ENCODE results near the gene TBCA.
A peak's percentile ranks its signal among the peaks of the same experiment; 100 is the strongest.
"Not testable (repeated sequence)": the region's sequence is repeated elsewhere in the genome, so short reads cannot be mapped to it uniquely, and the experiment has no call there.

The TBCA gene

DNA sequence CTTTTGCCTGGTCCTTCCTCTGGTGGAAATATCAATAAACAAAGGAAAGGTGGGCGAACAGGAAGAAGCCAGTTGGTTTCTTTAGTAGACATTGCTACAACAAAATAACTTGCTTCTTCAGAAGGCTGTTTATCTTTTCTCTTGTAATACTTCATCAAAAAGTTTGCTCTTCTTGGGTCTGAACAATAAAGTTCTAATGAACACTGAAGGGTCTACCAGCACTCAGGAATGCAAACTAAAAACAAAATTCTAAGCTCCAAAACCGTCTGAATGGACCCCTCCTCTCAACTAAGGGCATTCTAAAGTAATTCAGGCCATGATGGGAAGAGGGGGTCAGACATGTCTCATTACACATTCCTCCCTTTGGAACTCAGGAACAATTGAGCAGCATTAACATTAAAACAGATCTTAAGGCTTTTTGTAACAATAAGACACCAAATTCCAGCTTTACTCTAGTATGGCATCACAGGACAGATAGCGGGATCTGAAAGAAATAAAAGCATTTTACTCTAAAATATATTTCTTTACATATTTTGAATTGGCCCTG lies 2.3 kb downstream of the TBCA start:
- DNase-seq (ENCODE audit: low read depth in 2 of 2): no peak

DNA sequence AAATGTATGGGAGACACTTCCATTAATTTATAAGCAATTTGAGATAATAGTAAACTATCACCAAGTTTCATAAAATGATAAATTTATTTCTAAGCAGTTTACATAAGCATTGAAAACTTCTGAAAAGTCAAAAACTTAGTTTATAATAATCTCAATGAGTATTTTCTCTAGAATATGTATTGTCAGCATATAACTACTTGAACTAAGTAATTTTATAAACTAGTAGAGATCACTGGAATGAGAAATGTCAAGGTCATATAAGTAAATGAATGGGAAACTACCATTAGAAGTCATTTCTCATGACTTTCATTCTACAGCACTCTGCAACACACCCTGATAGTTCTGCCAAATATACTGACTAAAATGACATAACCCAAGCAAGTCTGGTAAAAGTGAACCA lies 3.4 kb downstream of the TBCA start:
- no peak for DNase-seq (ENCODE audit: low read depth in 2 of 2)

DNA sequence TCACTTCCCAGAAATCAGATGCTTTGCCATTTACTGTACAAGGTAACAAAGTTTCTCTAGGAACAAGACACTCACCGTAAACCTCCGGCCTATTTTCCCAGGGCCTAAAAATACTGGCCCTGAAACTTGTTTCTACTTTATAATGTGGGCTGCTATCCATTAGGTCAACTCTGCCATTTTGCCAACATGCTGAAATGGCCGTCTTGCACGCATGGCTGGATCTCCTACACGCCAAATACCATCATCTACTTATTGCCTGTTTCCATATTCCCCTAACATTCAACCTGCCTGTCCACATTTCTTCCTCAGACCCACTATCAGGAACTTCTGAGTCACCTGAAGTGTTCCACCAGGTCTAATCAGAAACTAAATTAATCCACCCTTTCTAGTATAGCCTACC lies 4.7 kb downstream of the TBCA start:
- no peak for DNase-seq (ENCODE audit: low read depth in 2 of 2)

DNA sequence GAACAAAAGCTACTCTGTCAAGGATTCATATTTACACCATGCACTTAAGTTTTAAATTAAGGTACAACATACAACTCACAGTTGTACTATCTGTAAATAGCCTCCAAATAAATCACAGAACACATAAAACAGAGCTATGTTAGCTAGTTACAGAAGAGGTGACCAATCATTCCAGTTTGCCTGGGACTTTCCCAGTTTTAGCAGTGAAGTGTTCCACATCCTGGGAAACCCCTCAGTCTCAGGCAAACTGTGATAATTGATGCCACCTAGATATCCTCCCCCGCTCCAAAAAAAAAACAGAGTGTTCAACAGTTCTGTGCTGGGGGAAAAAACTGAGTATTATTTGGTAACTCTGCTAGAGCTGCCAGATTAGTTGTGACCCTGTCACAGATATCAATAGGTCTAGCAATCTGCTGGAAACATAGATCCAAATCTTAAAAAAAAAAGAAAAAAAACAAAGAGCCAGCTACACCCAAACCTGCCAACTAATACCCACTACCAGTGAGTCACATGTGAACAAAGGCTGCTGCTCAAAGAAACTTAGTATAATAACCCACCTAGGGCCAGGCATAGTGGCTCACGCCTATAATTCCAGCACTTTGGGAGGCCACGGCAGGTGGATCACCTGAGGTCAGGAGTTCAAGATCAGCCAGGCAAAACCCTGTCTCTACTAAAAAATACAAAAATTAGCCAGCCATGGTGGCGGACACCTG lies 5.7 kb downstream of the TBCA start:
- DNase-seq (ENCODE audit: low read depth in 2 of 2): no peak

DNA sequence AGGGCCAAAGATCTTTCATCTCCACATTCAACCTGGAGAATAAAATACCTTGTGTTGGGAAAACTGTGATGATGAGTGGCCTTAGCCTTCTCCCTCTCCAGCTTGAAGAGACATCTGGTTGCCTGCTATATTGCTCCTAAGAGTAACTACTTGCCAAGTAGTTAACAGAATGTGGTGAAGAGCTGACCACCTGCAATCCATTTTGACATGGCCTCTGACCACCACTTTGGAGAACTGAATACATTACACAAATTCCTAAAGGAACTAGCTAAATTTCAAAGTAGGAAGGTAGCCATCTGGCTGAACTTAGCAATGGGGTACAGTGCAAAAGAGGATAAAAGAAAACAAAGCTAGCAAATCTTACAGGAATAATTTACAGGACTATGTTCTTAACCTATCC lies 7.2 kb downstream of the TBCA start:
- no peak for DNase-seq (ENCODE audit: low read depth in 2 of 2)

DNA sequence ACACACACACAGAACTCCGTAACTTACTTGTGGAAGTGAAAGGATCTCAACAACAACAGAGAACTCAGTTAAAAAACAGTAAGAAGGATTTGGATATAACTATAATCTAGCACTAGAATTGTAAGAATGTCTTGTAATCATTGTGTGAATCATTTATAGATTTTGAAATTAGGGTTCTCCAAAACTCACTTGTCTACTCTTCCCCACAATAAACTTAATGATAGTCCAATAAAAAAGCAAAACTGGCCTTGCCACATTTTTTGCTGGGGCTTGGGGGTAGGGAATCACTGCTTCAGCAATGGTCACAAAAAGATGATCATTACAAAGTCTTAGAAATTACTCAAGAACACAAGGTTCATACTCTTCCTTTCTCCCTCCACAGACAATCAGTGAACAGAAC lies 8.8 kb downstream of the TBCA start:
- DNase-seq (ENCODE audit: low read depth in 2 of 2): no peak

DNA sequence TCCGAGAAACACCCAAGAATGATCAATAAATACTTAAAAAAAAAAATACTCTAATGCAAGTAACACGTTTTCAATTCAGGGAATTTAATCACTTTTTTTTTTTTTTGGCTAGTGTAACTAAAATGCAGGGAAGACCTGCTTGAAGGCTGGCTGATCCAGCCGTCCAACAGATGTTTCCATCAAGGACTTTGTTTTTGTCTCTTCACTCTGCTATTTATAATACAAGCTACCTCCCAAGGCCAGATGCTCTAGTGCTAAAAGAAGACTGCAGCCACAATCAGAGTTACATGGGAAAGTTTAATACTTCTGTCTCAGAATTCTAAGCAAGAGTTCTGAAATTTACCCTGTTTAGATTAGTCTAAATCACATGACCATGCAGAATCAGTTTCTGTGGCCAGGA lies 14.5 kb downstream of the TBCA start:
- no peak for DNase-seq (ENCODE audit: low read depth in 2 of 2)

DNA sequence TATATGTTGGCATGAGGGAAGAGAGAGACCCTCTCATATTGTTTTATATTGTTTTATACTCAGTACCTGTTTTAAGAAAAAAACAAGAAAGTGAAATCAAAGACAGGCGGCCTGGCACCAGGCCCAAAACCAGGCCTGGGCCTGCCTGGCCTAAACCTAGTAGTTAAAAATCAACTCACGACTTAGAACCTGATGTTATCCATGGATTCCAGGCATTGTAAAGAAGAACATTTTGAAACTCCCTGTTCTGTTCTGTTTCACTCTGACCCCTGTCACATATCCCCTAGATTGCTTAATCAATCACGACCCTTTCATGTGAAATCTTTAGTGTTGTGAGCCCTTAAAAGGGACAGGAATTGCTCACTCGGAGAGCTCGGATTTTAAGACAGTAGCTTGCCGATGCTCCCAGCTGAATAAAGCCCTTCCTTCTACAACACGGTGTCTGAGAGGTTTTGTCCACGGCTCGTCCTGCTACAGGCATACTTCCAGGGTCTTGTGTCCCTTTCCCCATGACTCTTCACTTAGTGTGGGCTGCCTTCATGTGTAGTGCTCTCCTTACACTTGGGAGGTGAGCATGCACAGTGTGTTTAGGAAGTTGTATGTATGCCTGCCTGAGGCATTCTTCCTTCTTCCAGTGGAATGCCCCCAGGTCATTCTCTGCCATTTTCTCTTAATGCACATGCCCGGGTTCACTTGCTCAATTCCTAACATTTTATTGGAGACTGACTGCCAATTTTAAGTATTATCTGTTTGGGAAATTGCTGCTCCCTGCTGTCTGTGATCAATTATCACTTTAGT lies 17.8 kb downstream of the TBCA start:
- no peak for DNase-seq (ENCODE audit: low read depth in 2 of 2)

DNA sequence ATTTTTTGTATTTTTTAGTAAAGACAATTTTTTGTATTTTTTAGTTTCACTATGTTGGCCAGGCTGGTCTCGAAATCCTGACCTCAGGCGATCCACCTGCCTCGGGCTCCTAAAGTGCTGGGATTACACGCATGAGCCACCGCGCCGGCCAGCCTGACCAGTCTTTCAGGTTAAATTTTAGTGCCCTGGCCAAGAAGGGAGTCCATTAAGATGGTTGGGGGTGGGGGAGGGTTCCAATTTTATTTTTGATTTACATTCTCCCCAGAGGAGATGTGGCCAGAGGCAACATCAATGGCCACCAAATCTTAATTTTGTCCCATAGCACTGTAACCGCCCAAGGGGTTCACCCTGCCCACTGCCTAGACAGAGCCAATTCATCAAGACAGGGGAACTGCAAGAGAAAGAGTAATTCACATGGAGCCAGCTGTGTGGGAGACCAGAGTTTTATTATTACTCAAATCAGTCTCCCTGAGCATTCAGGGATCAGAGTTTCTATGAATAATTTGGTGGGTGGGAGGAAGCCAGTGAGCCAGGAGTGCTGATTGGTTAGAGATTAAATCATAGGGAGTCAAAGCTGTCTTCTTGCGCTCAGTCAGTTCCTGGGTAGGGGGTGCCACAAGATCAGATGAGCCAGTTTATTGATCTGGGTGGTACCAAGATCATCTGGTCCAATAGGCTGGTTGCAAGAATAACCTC lies 24.7 kb downstream of the TBCA start:
- no peak for DNase-seq (ENCODE audit: low read depth in 2 of 2)

DNA sequence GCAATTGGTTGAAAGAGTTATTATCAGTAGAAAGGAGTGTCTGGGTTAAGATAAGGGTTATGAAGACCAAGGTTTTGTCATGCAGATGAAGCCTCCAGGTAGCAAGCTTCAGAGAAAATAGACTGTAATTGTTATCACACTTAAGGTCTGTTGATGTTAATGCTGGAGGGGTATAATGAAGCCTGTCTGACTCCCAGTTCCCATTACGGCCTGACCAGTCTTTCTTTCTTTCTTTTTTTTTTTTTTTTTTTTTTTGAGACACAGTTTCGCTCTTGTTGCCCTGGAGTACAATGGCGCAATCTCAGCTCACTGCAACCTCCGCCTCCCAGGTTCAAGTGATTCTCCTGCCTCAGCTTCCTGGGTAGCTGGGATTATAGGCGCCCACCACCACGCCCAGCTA lies 25.2 kb downstream of the TBCA start:
- DNase-seq (ENCODE audit: low read depth in 2 of 2): not testable (repeated sequence)

DNA sequence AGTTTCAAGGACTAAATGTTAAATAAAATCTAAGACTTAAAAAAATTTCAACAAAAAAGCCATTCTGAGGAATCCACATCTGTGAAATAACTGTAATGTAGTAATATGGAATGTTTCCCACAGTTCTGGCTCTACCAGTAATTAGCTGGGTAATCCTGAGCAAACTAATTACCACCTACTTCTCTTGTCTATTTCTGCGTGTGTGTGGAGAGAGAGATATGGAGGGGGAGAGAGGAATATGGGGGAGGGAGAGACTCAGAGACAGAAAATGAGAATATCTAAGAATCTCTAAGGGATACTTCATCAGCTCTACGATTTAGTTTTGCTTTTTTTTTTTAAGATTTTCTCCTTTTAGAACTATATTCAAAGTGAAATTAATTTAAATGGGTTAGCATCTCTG lies 28.0 kb downstream of the TBCA start:
- DNase-seq (ENCODE audit: low read depth in 2 of 2): no peak

DNA sequence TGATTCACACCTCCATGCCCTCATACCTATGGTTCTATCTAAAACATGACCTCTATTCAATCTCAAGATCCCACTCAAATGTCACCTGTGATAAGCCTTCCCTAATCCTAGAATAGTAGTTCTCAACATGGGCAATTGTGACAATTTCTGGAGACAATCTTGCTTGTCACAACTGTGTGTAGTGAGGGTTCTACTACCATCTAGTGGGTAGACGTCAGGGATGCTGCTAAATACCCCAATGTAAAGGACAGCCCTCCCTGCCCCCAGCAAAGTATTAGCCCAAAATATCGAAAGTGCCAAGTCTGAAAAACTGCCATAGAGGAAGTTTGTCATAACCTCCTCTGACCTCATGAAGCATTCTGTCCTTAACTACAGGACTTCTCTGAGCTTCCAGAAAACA lies 32.0 kb downstream of the TBCA start:
- DNase-seq (ENCODE audit: low read depth in 2 of 2): no peak

DNA sequence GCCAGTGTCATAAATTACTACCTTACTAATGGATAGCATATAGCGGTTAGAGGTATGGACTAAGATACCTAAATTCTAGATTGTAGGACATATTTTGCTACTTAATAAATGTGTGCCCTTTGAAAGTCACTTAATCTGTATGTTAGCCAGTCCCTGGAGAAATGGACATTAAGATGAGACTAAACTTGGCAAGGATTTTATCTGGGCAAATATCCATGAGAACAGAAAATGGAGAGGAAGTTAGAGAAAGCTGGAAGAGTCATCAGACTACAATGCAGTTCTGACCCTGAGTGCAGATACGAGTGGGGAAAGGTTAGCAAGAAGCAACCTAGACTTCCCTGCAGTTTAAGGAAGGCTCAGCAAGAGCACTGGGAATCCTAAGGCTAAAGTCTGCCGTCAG lies 33.0 kb downstream of the TBCA start:
- DNase-seq (ENCODE audit: low read depth in 2 of 2): no peak

DNA sequence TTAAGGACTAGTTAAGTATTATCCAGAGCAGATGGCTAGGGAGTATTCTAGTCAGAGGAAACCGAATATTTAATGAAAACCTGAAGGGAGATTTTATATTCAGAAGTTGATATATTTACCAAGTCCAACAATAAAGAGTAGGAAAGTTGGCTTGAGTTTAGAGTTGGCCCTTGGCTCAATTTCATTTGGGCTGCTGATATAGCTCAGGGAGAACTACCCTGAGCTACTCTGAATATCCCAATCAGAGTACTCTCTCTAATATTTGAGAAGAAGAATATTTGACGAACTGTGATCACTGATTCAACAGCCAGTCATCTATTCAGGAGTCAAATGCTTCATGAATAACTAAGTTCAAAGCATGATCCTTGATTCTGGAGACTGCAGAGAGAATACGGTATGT lies 34.5 kb downstream of the TBCA start:
- DNase-seq (ENCODE audit: low read depth in 2 of 2): no peak

DNA sequence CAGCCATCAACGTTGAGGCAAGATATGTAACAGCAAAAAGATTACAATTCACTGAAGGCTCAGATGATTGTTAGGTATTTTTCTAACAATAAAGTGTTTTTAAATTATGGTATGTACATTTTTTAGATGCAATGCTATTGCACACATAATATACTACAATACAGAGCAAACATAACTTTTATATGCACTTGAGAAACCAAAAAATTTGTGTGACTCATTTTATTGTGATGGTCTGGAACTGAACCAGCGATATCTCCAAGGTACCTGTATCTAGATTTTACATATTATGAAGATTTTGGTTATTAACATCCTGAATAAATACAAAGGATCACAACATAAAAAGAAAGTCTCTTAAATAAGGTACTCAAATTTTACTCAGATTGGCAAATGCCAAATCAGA lies 41.3 kb downstream of the TBCA start:
- no peak for DNase-seq (ENCODE audit: low read depth in 2 of 2)

DNA sequence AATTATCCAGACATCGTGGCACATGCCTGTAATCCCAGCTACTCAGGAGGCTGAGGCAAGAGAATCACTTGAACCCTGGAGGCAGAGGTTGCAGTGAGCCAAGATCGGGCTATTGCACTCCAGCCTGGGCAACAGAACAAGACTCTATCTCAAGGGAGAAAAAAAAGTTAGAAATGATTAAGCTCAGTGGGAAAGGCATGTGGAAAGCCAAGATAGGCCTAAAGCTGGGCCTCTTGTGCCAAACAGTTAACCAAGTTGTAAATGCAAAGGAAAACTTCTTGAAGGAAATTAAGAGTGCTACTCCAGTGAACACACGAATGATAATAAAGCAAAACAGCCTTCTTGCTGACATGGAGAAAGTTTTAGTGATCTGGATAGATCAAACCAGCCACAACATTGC lies 43.0 kb downstream of the TBCA start:
- DNase-seq (ENCODE audit: low read depth in 2 of 2): no peak

DNA sequence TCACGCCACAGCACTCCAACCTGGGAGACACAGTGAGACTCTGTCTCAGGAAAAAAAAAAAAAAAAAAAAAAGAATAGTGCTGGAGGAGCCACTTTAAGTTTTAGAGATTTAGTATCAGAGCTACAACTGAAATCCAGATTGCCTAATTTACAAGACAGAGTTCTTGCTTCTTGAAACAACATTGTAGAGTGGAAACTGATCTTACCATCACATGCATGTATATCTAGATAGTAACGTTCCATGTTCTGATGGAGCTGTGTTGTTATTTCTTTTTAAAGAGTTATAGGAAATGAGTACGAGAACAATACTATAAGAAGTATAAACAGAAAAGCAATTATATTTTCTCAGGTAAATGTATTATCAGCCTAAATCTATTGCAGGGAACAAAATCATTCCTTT lies 48.9 kb downstream of the TBCA start:
- DNase-seq (ENCODE audit: low read depth in 2 of 2): no peak

DNA sequence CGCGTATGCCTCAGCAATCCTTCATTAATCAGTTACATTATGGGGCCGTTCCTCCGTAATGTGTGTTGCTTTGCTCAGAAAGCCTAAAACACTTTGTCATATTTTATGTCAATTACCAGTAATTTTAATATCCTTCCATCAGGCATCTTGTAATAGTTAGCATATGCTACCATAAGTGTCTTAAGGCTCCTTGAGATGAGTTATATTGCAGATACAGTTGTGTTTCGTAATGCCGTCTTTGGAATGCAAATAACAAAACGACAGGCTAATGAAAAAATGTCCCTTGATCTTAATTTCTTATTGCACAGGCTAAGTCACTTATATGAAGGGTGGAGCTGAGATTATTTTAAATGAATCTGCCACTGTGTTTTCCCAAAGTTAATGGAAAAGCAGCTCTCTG lies 50.5 kb downstream of the TBCA start:
- DNase-seq (ENCODE audit: low read depth in 2 of 2): peak; percentile 13 to 18

DNA sequence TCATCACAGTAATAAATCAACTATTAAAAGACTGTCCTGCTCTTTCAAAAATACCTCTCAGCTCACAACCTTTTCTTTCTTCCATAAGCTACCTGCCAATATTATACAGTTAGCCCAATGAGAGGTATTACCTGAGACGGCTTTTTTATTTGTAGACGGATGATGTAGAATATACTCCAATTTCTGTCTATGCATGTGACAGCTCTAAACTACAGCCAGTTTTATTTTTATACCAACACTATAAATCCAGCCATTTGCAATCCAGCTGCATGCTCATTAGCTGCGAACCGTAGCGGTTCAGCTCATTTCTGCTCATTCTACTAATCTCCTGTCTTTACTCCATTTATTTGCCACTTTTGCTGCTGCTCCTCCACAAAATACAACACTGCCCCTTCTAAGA lies 51.2 kb downstream of the TBCA start:
- DNase-seq (ENCODE audit: low read depth in 2 of 2): no peak

DNA sequence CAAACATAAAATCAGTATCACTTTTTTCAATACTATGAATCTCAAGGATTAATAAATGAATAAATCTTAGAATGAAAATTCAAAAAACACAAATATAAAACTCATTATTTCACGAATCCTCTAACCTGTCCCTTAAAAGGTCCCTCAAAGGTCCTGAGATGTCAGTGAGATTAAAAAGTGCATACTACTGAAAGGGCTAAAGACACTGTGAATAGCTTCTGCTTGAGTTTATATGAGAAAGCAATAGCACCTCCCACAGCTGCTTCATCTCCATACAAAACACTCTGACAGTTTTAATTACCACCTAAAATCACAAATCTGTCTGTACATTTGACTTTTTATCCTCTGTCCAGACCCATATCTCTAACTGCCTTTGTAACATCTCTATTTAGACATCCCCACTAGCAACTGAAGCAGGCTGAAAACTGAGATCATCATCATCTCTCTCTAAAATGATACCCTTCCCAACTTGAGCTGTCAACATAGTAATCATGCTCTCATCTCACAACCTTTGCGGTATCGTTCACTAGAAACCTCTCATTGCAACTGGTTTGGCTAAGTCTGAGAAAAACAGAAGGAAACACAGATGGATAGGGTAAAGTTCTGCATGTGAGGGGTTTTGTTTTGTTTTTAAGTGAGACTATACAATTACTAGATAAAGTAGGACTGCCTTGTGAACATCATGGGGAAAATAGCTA lies 56.3 kb downstream of the TBCA start:
- DNase-seq (ENCODE audit: low read depth in 2 of 2): no peak

DNA sequence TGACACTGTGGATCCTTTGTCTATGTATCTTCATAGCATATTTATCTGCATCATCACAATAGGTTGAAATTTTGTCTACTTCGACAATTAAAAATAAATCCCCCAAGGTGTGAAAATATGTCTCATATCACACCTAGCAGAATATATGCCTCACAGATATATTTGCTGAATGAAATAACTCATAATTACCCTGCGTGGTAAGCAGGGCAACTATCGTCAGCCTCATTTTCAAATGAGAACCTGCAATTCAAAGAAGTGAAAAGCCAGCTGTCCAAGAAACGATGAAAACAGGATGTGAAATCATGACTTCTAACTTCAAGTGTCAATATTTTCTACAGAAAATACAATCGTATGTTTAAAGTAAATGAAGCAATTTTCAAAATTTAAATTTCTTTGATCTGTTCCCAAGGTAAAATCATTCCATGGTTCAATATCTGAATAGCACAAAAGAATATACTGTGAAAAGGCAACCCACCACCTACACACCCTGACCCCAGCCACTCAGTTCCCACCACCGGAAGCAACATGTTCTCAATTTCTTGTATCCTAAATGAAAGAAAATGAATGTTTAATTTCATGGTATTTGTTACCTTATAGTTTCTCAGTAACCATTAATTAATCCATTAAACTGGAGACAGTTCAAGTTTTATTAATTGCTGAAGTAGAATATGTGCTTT lies 57.1 kb downstream of the TBCA start:
- no peak for DNase-seq (ENCODE audit: low read depth in 2 of 2)
